Sciatic nerve (tissue), 2 donors: Measurements from ENCODE around the gene STKLD1. TPM values are rescaled to one million over a fixed set of nuclear protein-coding genes. Genes with fewer than 3 reads are reported as not detected.
A peak's percentile ranks its signal among the peaks of the same experiment; 100 is the strongest.

ENCODE experiments used
- ATAC-seq: fragments of 200-7000 bp; cut with Tn5 transposase; one replicate; pipeline ENCODE4 v1.9.1; 2020; ENCODE audit warnings: mild to moderate bottlenecking, moderate library complexity
- DNase-seq: peaks from one replicate; pipeline ENCODE4 v3.0.0-alpha.2; 2020; ENCODE audit warnings: low spot score
- intact Hi-C: fragments of 100-400 bp; cut with DNase I; formaldehyde crosslinking; loops from one replicate; pipeline ENCODE4 v1.14.2; 2022
- total RNA-seq: library from RNA; stranded (reverse); fragmentation: NEBNext Ultra II Directional; extraction: Animal tissue kit (Norgen Biotek cat#: 25700); gene quantifications from one replicate; pipeline ENCODE4 v1.2.1, GENCODE V29; 2021
- donor health status: DM: no; HTN: no; CAD: no.
- donor health status: DM: no; HTN: no; CAD: no.

STKLD1 gene
- total RNA-seq, 1 donor from 2014 or later, result 2.6 TPM

DNA sequence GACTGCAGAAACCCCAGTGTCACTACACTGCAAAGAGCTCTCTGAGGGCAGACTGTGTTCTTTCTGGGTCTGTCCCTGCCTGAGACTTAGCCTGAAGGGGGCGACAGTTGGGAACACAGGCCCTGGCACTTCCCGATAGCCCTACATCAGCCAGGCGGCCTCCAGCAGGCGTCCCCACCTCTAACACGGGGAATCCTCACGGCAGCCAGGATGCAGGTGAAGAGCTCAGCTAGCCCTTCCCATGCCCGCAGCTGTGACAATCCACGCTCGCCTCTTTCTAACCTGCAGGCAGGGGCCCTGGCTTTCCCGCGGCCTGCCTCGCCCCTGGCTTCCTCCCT lies 34.1 kb upstream of the STKLD1 start:
- ATAC-seq (no peak), DNase-seq (no peak)
- intact Hi-C loops, result no loop called here

- intact Hi-C loops, result no loop called here
- DNase-seq (no peak), ATAC-seq (no peak)
Observed at GRCh38 chr9:133342570-133342969, 33.6 kb upstream of the STKLD1 start.

GRCh38 chr9:133344071-133344470 lies 32.1 kb upstream of the STKLD1 start:
- intact Hi-C loops, result no loop called here
- ATAC-seq (no peak), DNase-seq (no peak)

- intact Hi-C loops, result no loop called here
Observed at GRCh38 chr9:133344979-133345378, 31.2 kb upstream of the STKLD1 start.

GRCh38 chr9:133345596-133345995 lies 30.6 kb upstream of the STKLD1 start:
- DNase-seq (no peak), ATAC-seq (no peak)
- intact Hi-C loops, result no loop called here

More at GRCh38 chr9:133344979-133345378, 31.2 kb upstream of the STKLD1 start:
- DNase-seq (no peak), ATAC-seq (no peak)

DNA sequence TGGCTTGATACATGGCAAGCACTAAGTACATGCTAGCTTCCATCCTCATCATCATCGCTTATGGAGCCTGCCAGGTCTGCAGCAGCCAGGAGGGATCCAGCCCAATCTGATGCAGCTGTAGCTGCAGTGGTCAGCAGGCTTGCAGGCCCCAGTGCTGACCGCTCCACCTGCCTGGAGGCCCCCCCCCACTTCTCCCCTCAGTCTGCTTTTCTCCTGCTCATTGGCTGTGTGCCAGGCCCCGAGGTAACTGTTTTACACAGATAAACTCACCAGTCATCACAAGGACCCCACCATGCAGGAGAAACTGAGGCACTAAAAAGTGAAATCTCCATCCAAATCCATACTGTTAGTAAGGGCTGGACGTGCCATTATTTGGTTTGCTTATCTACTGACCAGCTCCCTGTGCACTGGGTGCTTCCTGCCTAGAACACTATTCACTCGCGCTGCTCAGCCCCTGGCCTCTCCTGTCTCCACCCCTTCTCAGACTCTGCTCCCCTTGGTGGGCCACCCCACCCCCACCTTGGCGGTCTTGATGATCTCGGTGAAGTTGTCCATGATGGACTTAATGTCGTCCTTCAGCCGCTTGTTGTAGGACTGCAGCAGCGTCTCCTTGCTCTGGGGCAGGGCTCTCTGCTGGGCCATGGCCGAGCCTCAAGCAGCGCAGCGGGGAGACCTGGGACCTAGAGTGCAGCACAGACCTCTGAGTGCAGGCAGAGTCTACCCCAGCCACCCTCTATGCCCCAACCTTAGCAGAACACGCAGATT lies 30.0 kb upstream of the STKLD1 start:
- intact Hi-C loops, result no loop called here

GRCh38 chr9:133347515-133347984 lies 28.6 kb upstream of the STKLD1 start:
- intact Hi-C loops, result no loop called here
- DNase-seq (no peak), ATAC-seq (peak; percentile 60)

More for the DNA sequence above, 30.0 kb upstream of the STKLD1 start:
- no peak for ATAC-seq
- no peak for DNase-seq

- peak; percentile 93 for ATAC-seq
- DNase-seq, result peak; percentile 96
- intact Hi-C loops, result no loop called here
Observed at GRCh38 chr9:133347985-133348717, 28.0 kb upstream of the STKLD1 start, which contains the start of the genes MED22 and RPL7A. MED22 (minus strand) TSS chr9:133348131; CDS start chr9:133346662, 1,469 bp downstream. RPL7A (plus strand) TSS chr9:133348218; CDS start chr9:133348244, 26 bp downstream.

DNA sequence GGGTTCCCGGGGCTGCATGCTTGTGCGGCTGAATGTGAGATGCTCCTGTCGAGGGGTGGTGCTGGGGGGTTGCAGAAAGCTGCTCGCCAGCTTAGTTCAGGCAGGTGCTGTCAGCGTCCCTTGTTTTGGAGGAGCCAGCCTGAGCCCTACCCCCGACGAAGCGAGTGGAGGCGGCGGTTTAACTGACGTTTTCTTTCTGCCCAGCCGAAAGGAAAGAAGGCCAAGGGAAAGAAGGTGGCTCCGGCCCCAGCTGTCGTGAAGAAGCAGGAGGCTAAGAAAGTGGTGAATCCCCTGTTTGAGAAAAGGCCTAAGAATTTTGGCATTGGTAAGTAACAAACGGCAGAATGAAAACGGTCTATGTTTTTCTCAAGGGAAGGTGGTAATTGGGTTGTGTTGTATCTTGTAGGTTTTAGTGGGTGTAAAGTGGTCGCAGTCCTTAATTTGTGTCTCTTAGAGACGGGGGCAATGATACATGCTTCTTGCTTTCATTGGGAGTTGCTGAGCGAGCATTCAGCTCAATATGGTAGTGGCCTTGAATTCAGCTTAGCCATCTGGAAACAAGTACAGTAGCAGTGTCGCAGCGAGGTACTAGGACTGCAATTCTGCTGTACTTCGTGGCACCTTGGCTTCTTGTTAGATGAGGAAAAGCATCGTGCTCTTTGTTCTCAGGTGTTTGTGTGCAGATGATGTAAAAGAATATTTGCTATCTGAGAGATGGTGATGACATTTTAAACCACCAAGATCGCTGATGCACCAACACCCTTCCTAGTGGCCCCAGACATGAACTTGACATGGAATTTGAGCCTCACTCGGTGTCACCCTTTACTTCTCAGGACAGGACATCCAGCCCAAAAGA lies 27.2 kb upstream of the STKLD1 start:
- ATAC-seq, result no peak
- no peak for DNase-seq
- intact Hi-C loops, result no loop called here

- no peak for ATAC-seq
Observed at GRCh38 chr9:133349965-133350616, 26.1 kb upstream of the STKLD1 start.

DNA sequence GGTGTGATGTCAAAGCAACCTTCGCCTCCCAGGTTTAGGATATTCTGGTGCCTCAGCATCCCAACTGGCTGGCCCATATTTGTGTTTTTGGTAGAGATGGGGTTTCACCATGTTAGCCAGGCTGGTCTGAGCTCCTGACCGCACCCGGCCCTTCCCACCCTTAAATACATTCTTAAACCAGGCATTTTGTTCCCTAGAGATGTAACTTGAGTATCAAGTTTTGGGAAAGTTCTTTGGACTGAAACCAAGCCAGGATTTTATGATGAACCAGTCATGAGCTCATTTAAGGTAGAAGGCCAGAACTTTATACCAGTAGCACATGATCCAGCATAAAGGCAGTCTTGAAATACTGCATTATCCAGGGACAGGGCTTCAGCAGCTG lies 24.6 kb upstream of the STKLD1 start:
- ATAC-seq (no peak), DNase-seq (no peak)
- intact Hi-C loops, result no loop called here

More at GRCh38 chr9:133349965-133350616, 26.1 kb upstream of the STKLD1 start:
- intact Hi-C loops, result no loop called here
- no peak for DNase-seq

- ATAC-seq (no peak), DNase-seq (no peak)
- intact Hi-C loops, result no loop called here
Observed at GRCh38 chr9:133351908-133352634, 24.1 kb upstream of the STKLD1 start.

GRCh38 chr9:133352635-133353340 lies 23.4 kb upstream of the STKLD1 start:
- DNase-seq, result no peak
- no peak for ATAC-seq
- intact Hi-C loops, result no loop called here

GRCh38 chr9:133353548-133353947 lies 22.6 kb upstream of the STKLD1 start:
- no peak for ATAC-seq
- intact Hi-C loops, result no loop called here
- DNase-seq, result no peak

- DNase-seq, result no peak
- ATAC-seq, result no peak
- intact Hi-C loops, result no loop called here
Observed at GRCh38 chr9:133354766-133355165, 21.4 kb upstream of the STKLD1 start.

DNA sequence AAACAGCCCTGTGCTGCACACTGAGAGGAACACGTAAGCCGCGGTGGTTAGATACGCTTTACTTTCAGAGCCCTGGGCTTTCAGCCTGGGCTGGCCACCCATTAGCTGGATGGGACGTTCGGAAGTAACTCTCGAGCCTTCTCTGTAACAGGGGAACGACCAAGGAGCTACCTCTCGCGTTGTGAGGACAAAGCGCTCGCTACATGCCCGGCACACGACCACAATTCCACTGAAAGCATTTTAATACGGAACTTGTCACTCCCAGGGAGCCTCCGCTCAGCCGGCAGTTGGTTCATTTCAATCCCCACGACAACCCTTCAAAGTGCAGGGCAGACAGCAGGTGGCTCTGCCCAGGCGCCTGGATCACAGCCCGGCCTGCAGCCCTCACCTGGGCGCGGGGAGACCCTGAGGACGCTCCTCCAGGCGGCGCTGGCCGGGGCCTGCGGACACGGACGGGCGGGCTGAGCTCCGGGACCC lies 20.2 kb upstream of the STKLD1 start:
- ATAC-seq (no peak), DNase-seq (no peak)
- intact Hi-C loops, result no loop called here

- ATAC-seq, result peak; percentile 93
- DNase-seq, result peak; percentile 93
- intact Hi-C loops, result no loop called here
Observed at GRCh38 chr9:133356391-133357091, 19.6 kb upstream of the STKLD1 start, which contains the start of the genes SURF1 and SURF2. SURF1 (minus strand) TSS chr9:133356487; CDS start chr9:133356453, 34 bp downstream. SURF2 (plus strand) TSS chr9:133356550; CDS start chr9:133356593, 43 bp downstream.
